NT2/D1 (cell line): Measurements from ENCODE around the gene ACACB.

Experiments used
- DNase-seq: peaks from one replicate; pipeline ENCODE4 v3.0.0-alpha.2; 2011; ENCODE audit warnings: low read depth, low spot score
- H3K27me3 ChIP-seq: 2 replicates; pipeline ENCODE4 v1.6.0; 2011; ENCODE audit warnings: mild to moderate bottlenecking; ENCODE audit not compliant: insufficient read length, insufficient read depth
- H3K36me3 ChIP-seq: 2 replicates; pipeline ENCODE4 v1.6.1; 2011; ENCODE audit warnings: mild to moderate bottlenecking, low read length, mixed read lengths; ENCODE audit not compliant: insufficient read depth, insufficient read length
- H3K4me1 ChIP-seq: 2 replicates; pipeline ENCODE4 v1.5.1; 2011; ENCODE audit not compliant: insufficient read depth, insufficient read length
- H3K4me3 ChIP-seq: 2 replicates; pipeline ENCODE4 v1.5.1; 2011; ENCODE audit warnings: low read depth; ENCODE audit not compliant: insufficient read length
- H3K9ac ChIP-seq: 2 replicates; pipeline ENCODE4 v1.6.0; 2011; ENCODE audit warnings: low read depth; ENCODE audit not compliant: insufficient read length
- H3K9me3 ChIP-seq: 2 replicates; pipeline ENCODE4 v1.5.1; 2011; ENCODE audit warnings: mild to moderate bottlenecking, low read length; ENCODE audit not compliant: insufficient read depth
- SUZ12 ChIP-seq: IDR thresholded peaks from 2 replicates; pipeline ENCODE4 v1.6.1; 2011; ENCODE audit not compliant: insufficient read length, insufficient read depth; ENCODE audit errors: extremely low read depth
- YY1 ChIP-seq: IDR thresholded peaks from 2 replicates; pipeline ENCODE4 v1.6.1; 2011; ENCODE audit not compliant: insufficient read length, insufficient read depth
- ZNF274 ChIP-seq: IDR thresholded peaks from 2 replicates; pipeline ENCODE4 v1.6.1; 2011; ENCODE audit warnings: mild to moderate bottlenecking, low read depth, low read length

ACACB gene

GRCh38 chr12:109236257-109236656 is 119.9 kb downstream of the ACACB start:
- no peak for TF ChIP-seq ZNF274
- no peak for TF ChIP-seq SUZ12
- TF ChIP-seq YY1: no peak

GRCh38 chr12:109239179-109239578 is 122.8 kb downstream of the ACACB start:
- DNase-seq: no peak
- peaks cover 13% of the 10 kb centered on the region for H3K36me3 ChIP-seq
- no peaks in the 10 kb centered on the region for H3K9me3 ChIP-seq
- no peaks in the 10 kb centered on the region for H3K27me3 ChIP-seq
- H3K4me1 ChIP-seq: no peaks in the 10 kb centered on the region
- no peak overlapping the region for H3K9ac ChIP-seq
- TF ChIP-seq SUZ12: no peak
- TF ChIP-seq YY1: no peak
- TF ChIP-seq ZNF274: no peak
- no peak overlapping the region for H3K4me3 ChIP-seq

More at GRCh38 chr12:109236257-109236656, 119.9 kb downstream of the ACACB start:
- Histone ChIP-seq H3K4me3 (no peak overlapping the region), H3K9me3 (no peaks in the 10 kb centered on the region), H3K36me3 (peaks cover 16% of the 10 kb centered on the region), H3K4me1 (no peaks in the 10 kb centered on the region), H3K9ac (no peak overlapping the region), H3K27me3 (no peaks in the 10 kb centered on the region)
- DNase-seq: no peak

- H3K4me3 ChIP-seq: no peak overlapping the region
- peaks cover 13% of the 10 kb centered on the region for H3K36me3 ChIP-seq
These were observed 123.3 kb downstream of the ACACB start for GRCh38 chr12:109239691-109240090.

GRCh38 chr12:109240365-109240764 is 124.0 kb downstream of the ACACB start:
- TF ChIP-seq ZNF274 (no peak), SUZ12 (no peak), YY1 (no peak)
- no peak overlapping the region for H3K4me3 ChIP-seq
- no peaks in the 10 kb centered on the region for H3K27me3 ChIP-seq
- peaks cover 13% of the 10 kb centered on the region for H3K36me3 ChIP-seq
- DNase-seq: no peak
- H3K9me3 ChIP-seq: no peaks in the 10 kb centered on the region
- no peaks in the 10 kb centered on the region for H3K4me1 ChIP-seq
- no peak overlapping the region for H3K9ac ChIP-seq

More at GRCh38 chr12:109239691-109240090, 123.3 kb downstream of the ACACB start:
- TF ChIP-seq YY1 (no peak), ZNF274 (no peak), SUZ12 (no peak)
- Histone ChIP-seq H3K4me1 (no peaks in the 10 kb centered on the region), H3K9me3 (no peaks in the 10 kb centered on the region), H3K27me3 (no peaks in the 10 kb centered on the region), H3K9ac (no peak overlapping the region)
- no peak for DNase-seq

GRCh38 chr12:109241936-109242335 is 125.5 kb downstream of the ACACB start:
- DNase-seq: no peak
- Histone ChIP-seq H3K27me3 (no peaks in the 10 kb centered on the region), H3K4me3 (no peak overlapping the region), H3K4me1 (no peaks in the 10 kb centered on the region), H3K9ac (no peak overlapping the region), H3K36me3 (peaks cover 24% of the 10 kb centered on the region), H3K9me3 (no peaks in the 10 kb centered on the region)
- TF ChIP-seq SUZ12: no peak
- TF ChIP-seq ZNF274: no peak
- no peak for TF ChIP-seq YY1

- TF ChIP-seq SUZ12: no peak
- no peak for TF ChIP-seq YY1
- no peak for TF ChIP-seq ZNF274
These were observed 127.7 kb downstream of the ACACB start for GRCh38 chr12:109244073-109244472.

GRCh38 chr12:109246221-109246620 is 129.8 kb downstream of the ACACB start:
- no peak overlapping the region for H3K4me3 ChIP-seq
- no peaks in the 10 kb centered on the region for H3K9me3 ChIP-seq
- no peak overlapping the region for H3K9ac ChIP-seq
- TF ChIP-seq SUZ12: no peak
- TF ChIP-seq ZNF274: no peak
- no peak for TF ChIP-seq YY1
- DNase-seq: no peak
- no peaks in the 10 kb centered on the region for H3K4me1 ChIP-seq
- peaks cover 16% of the 10 kb centered on the region for H3K36me3 ChIP-seq
- no peaks in the 10 kb centered on the region for H3K27me3 ChIP-seq

More at GRCh38 chr12:109244073-109244472, 127.7 kb downstream of the ACACB start:
- Histone ChIP-seq H3K4me1 (no peaks in the 10 kb centered on the region), H3K36me3 (peaks cover 24% of the 10 kb centered on the region), H3K4me3 (no peak overlapping the region), H3K27me3 (no peaks in the 10 kb centered on the region), H3K9ac (no peak overlapping the region), H3K9me3 (no peaks in the 10 kb centered on the region)
- no peak for DNase-seq

GRCh38 chr12:109247831-109248654 is 131.7 kb downstream of the ACACB start:
- H3K9ac ChIP-seq: no peak overlapping the region
- no peaks in the 10 kb centered on the region for H3K27me3 ChIP-seq
- no peak for DNase-seq
- TF ChIP-seq YY1 (no peak), ZNF274 (no peak), SUZ12 (no peak)
- peaks cover 11% of the 10 kb centered on the region for H3K36me3 ChIP-seq
- H3K4me1 ChIP-seq: no peaks in the 10 kb centered on the region
- no peak overlapping the region for H3K4me3 ChIP-seq
- no peaks in the 10 kb centered on the region for H3K9me3 ChIP-seq
